IPS-20b (cell line): ENCODE results near the gene ADGRL1.
A peak's percentile ranks its signal among the peaks of the same experiment; 100 is the strongest.
"Not testable (repeated sequence)": the region's sequence is repeated elsewhere in the genome, so short reads cannot be mapped to it uniquely, and the experiment has no call there.

ENCODE experiments used
- H3K27ac ChIP-seq: one replicate; pipeline ENCODE4 v1.5.1; 2013; ENCODE audit warnings: low read length
- H3K27me3 ChIP-seq: 2 replicates; pipeline ENCODE4 v1.6.1; 2013; ENCODE audit warnings: mild to moderate bottlenecking, low read length, inconsistent platforms; ENCODE audit not compliant: insufficient read depth
- H3K36me3 ChIP-seq: 2 replicates; pipeline ENCODE4 v1.6.1; 2013; ENCODE audit warnings: low read depth, mild to moderate bottlenecking, inconsistent platforms, low read length, moderate library complexity; ENCODE audit not compliant: insufficient read depth
- H3K4me1 ChIP-seq: 2 replicates; pipeline ENCODE4 v1.6.1; 2013; ENCODE audit warnings: mild to moderate bottlenecking, control low read depth, inconsistent platforms, low read length, moderate library complexity; ENCODE audit not compliant: insufficient read depth
- H3K4me3 ChIP-seq: 2 replicates; pipeline ENCODE4 v1.5.1; 2013; ENCODE audit warnings: mild to moderate bottlenecking, low read length, inconsistent platforms
- H3K9ac ChIP-seq: 2 replicates; pipeline ENCODE4 v1.6.1; 2013; ENCODE audit warnings: low read depth, mild to moderate bottlenecking, inconsistent platforms, low read length, moderate library complexity
- H3K9me3 ChIP-seq: 2 replicates; pipeline ENCODE4 v1.6.1; 2013; ENCODE audit warnings: mild to moderate bottlenecking, low read depth, low read length, inconsistent platforms; ENCODE audit not compliant: insufficient read depth

Gene ADGRL1

DNA sequence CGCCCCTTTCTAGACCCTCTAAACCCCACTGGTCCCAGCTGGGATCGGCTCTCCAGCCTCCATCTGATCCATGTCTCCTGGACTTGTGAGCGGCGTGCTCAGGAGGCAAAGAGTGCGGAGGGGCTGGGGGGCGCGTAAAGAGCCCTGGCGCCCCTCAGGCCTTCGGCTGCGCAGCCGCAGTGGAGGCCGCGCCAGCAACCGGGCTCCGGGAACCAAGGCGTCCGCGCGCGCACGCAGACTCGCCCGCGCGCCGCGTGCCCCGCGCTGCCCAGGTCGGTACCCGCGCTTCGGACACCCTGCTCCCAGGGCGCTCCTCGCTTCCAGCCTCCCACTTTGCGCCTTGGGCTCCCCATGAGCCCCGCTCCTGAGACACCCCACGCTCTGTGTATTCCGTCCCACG is 3.4 kb upstream of the ADGRL1 start:
- H3K9me3 ChIP-seq, H3K27ac ChIP-seq, H3K36me3 ChIP-seq, H3K4me1 ChIP-seq: not testable (repeated sequence)
- Histone ChIP-seq H3K27me3 (peaks cover 16% of the 10 kb centered on the region; the same call in 1 of the 2 replicates), H3K4me3 (peak overlapping the region; percentile 58; the same call in 1 of the 2 replicates), H3K9ac (peak overlapping the region; percentile 51; the same call in 1 of the 2 replicates)

DNA sequence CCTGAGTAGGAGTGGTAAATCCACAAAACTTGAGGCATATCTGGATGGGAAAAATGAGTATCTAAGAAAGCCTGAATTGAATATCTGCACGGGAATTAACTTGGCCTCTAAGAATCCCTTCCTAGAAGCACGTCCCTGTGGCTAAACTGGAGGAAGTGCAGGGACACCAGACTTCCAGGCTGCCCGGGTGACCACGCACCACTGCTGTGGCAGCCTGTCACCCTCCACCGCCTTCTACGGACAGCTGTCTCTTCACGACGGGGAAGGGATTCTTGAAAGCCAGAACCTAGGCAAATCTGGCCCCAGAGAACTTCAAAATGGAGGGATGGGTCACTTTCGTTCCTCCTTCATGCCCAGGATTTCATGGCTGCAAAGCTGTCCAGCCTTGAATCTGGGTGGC is 2.5 kb upstream of the ADGRL1 start:
- not testable (repeated sequence) for H3K9ac ChIP-seq, H3K36me3 ChIP-seq, H3K4me1 ChIP-seq, H3K9me3 ChIP-seq, H3K4me3 ChIP-seq, H3K27ac ChIP-seq
- peaks cover 16% of the 10 kb centered on the region; the same call in 1 of the 2 replicates for H3K27me3 ChIP-seq

- Histone ChIP-seq H3K27me3 (peaks cover 16% of the 10 kb centered on the region; the same call in 1 of the 2 replicates), H3K4me3 (peak overlapping the region; percentile 78; the same call in 1 of the 2 replicates)
- H3K4me1 ChIP-seq, H3K36me3 ChIP-seq, H3K9me3 ChIP-seq, H3K9ac ChIP-seq, H3K27ac ChIP-seq: not testable (repeated sequence)
These were observed 1.8 kb upstream of the ADGRL1 start for GRCh38 chr19:14207796-14208195.

GRCh38 chr19:14206737-14207726 is 1.1 kb upstream of the ADGRL1 start:
- H3K27me3 ChIP-seq = peaks cover 16% of the 10 kb centered on the region; the same call in 1 of the 2 replicates
- H3K9ac ChIP-seq = peak overlapping the region; percentile 92
- H3K27ac ChIP-seq = peak overlapping the region; percentile 91

DNA sequence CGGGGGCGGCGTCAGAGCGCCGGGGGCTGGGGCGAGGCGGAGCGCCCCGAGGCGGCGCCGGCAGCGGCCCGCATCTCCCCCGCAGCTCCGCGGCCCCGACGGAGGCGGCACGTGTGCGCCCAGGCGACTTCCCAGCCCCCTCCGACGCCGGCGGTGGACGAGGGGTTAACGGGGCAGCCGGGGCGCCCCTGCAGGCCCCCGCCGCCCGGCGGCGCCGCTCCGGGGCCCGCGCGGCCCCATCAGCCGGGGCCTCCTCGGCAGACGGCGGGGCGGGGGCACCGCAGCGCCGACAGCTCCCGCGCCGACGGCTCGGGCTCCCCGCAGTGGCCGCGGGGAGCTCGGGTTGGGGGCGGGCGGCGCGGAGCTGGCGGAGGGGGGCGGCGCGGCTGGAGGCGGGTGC is 339 bp upstream of the ADGRL1 start:
- peak overlapping the region; percentile 88; the same call in 1 of the 2 replicates for H3K4me3 ChIP-seq
- not testable (repeated sequence) for H3K9me3 ChIP-seq, H3K36me3 ChIP-seq, H3K4me1 ChIP-seq, H3K9ac ChIP-seq, H3K27ac ChIP-seq
- H3K27me3 ChIP-seq = peaks cover 16% of the 10 kb centered on the region; the same call in 1 of the 2 replicates

More at GRCh38 chr19:14206737-14207726, 1.1 kb upstream of the ADGRL1 start:
- peak overlapping the region; percentile 78 for H3K4me3 ChIP-seq
- H3K4me1 ChIP-seq, H3K36me3 ChIP-seq, H3K9me3 ChIP-seq: not testable (repeated sequence)

DNA sequence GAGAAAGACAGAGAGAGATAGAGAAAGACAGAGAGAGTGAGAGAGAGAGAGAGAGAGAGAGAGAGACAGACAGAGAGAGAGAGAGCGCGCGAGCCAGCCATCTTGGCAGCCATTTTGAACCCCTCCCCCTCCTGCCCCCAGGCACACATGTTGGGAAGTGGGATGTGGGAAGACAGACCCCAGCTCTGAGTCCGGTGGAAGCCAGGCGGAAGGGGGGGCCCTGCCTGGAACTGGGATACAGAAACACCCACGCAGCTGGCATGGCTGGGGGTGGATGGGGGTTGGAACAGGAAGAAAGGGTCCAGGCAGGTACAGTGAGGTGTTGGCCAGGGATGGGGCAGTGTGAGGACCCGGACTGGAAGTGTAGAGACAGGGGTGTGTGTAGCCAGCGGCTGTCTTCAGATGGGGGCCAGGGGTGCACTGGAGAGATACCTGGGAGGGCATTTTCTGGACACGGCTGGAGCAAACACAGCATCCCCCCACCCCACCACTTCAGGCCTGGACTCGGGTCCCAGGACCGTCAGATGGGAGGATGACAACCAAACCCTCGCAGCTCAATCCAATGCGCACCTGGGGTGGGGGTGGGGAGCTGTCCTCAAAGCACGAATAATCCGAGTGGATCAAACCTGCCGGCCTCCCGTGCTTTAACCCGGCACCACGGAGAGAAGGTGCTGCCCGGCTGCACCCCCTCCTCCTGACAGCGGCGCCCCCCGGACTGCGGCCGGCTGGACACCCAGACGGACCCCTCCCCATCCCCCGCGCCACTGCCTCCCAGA is 1.1 kb downstream of the ADGRL1 start:
- Histone ChIP-seq H3K27me3 (peaks cover 12% of the 10 kb centered on the region; the same call in 1 of the 2 replicates), H3K9ac (peak overlapping the region; percentile 78), H3K4me3 (peak overlapping the region; percentile 88), H3K27ac (peak overlapping the region; percentile 40)
- H3K36me3 ChIP-seq, H3K4me1 ChIP-seq, H3K9me3 ChIP-seq: not testable (repeated sequence)

DNA sequence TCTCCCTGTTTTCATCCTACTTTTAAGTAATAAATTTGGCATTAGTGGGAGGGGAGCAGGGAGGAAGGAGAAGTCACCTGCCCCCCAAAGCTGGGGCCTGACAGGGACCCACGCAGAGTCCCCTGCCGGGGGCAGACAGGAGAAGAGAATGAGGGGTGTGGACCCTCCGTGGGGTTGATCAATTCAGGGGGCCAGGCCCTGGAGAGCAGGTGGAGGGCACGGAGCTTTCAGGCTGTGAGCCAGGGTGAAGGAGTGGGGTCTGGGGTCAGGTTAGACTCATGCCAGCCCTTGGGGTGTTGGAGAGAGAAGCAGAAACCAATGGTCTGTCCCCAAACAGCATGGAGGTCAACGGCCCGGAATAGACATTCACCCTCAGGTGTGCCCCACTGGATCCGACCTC is 1.8 kb downstream of the ADGRL1 start:
- H3K36me3 ChIP-seq, H3K9me3 ChIP-seq, H3K27me3 ChIP-seq, H3K4me1 ChIP-seq, H3K27ac ChIP-seq: not testable (repeated sequence)
- H3K9ac ChIP-seq = peak overlapping the region; percentile 78
- H3K4me3 ChIP-seq = peak overlapping the region; percentile 88

DNA sequence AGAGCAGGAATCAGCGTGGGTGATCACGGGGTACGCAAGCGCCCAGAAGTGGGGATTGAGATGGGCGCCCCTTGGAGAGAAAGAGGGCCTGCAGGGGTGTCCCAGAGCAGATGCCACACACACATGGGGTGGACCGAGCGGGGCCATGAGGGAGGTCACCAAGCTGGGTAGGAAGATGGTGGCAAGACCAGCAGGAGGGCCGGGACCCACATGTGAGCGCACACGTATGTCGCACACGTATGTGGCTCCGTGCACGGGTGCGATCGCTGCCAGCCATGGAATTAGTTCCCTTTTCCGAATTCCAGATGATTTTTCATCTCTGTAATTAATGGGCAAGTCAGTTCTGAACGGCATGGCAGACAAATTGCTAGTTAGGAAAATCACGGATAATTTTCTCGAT is 2.2 kb downstream of the ADGRL1 start:
- H3K9me3 ChIP-seq, H3K4me1 ChIP-seq, H3K36me3 ChIP-seq, H3K27me3 ChIP-seq, H3K27ac ChIP-seq: not testable (repeated sequence)
- Histone ChIP-seq H3K9ac (peak overlapping the region; percentile 78; the same call in 1 of the 2 replicates), H3K4me3 (peak overlapping the region; percentile 88)

GRCh38 chr19:14203177-14203576 is 2.8 kb downstream of the ADGRL1 start:
- no peaks in the 10 kb centered on the region for H3K36me3 ChIP-seq
- peaks cover 3% of the 10 kb centered on the region; the same call in 1 of the 2 replicates for H3K4me1 ChIP-seq
- 0 out of 2 replicates have a peak overlapping the region, but pooled peaks have one; percentile 27 for H3K9ac ChIP-seq
- H3K4me3 ChIP-seq = no peak overlapping the region; the same call in 1 of the 2 replicates
- no peak overlapping the region for H3K27ac ChIP-seq
- H3K27me3 ChIP-seq = no peaks in the 10 kb centered on the region
- no peaks in the 10 kb centered on the region for H3K9me3 ChIP-seq

DNA sequence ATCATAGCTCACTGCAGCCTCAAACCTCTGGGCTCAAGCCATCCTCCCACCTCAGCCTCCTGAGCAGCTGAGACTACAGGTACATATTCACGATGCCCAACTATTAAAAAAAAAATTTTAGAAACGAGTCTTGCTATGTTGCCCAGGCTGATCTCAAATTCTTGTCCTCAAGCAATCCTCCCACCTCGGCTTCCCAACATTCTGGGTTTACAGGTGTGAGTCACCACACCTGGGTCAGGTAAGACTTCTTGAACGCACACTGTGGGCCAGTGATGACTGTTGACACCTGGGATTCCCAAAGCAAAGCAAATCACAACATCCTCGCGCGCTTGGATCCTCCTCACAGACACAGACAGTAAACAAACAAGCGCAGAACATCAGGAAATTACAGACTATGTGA is 4.5 kb downstream of the ADGRL1 start:
- H3K9ac ChIP-seq, H3K27me3 ChIP-seq, H3K36me3 ChIP-seq, H3K9me3 ChIP-seq, H3K27ac ChIP-seq, H3K4me1 ChIP-seq, H3K4me3 ChIP-seq: not testable (repeated sequence)

GRCh38 chr19:14200147-14200841 is 5.7 kb downstream of the ADGRL1 start:
- H3K27me3 ChIP-seq, H3K4me3 ChIP-seq, H3K4me1 ChIP-seq, H3K36me3 ChIP-seq, H3K9me3 ChIP-seq, H3K9ac ChIP-seq, H3K27ac ChIP-seq: not testable (repeated sequence)
